Activated CD4-positive, alpha-beta T cell treated with anti-CD3 and anti-CD28 coated beads, Interleukin-2, amount 10 ng/mL, durations not matched to agents 24 days and 14 days (primary cell): Measurements from ENCODE around the gene ANKRD40CL. TPM values are rescaled to one million over a fixed set of nuclear protein-coding genes. Genes with fewer than 3 reads are reported as not detected.
A peak's percentile ranks its signal among the peaks of the same experiment; 100 is the strongest.
"Not testable (repeated sequence)": the region's sequence is repeated elsewhere in the genome, so short reads cannot be mapped to it uniquely, and the experiment has no call there.

Source experiments
- DNase-seq: peaks from one replicate; pipeline ENCODE4 v3.0.0; 2022
- H3K27ac Mint-ChIP-seq: one replicate; pipeline ENCODE4 v1.8.0; 2022; ENCODE audit warnings: mild to moderate bottlenecking, mixed read lengths
- H3K27me3 Mint-ChIP-seq: one replicate; pipeline ENCODE4 v1.8.0; 2022; ENCODE audit warnings: mixed read lengths
- H3K36me3 Mint-ChIP-seq: one replicate; pipeline ENCODE4 v1.8.0; 2022; ENCODE audit warnings: low read depth, mild to moderate bottlenecking, mixed read lengths
- H3K4me1 Mint-ChIP-seq: one replicate; pipeline ENCODE4 v1.8.0; 2021; ENCODE audit warnings: mixed read lengths
- H3K4me3 Mint-ChIP-seq: one replicate; pipeline ENCODE4 v1.8.0; 2022; ENCODE audit warnings: mild to moderate bottlenecking, moderate library complexity, mixed read lengths
- H3K9me3 Mint-ChIP-seq: one replicate; pipeline ENCODE4 v1.8.0; 2021; ENCODE audit warnings: mixed read lengths
- intact Hi-C: fragments of 100-400 bp; cut with micrococcal nuclease; formaldehyde crosslinking; loops from one replicate; pipeline ENCODE4 v1.15.1; 2023
- total RNA-seq: library from RNA; stranded (reverse); gene quantifications from 2 replicates; pipeline ENCODE4 v1.2.3, GENCODE V29; 2022

The ANKRD40CL gene, protein sequence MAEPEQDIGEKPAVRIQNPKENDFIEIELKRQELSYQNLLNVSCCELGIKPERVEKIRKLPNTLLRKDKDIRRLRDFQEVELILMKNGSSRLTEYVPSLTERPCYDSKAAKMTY
- not detected in 2 replicates for total RNA-seq

DNA sequence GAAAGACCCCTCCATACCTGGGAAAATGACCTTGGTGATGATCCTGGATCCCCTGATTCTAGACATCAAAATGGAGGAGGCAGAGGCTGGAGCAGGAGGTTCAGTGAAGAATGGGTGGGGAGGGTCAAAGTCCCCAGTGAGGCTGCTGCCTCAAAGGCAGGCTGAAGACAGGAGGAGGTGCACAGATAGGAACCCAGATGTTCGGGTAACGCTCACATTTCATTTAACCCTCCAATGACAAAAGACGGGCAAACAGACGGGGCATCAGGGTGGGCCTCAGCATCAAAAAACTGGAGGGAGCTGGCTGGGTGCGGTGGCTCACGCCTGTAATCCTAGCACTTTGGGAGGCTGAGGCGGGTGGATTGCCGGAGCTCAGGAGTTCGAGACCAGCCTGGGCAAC lies at the start of gene ANKRD40CL:
ANKRD40CL (minus strand) TSS at position 73 of the 400 bp plus-strand sequence. CDS start 605 bp downstream, outside the sequence.
- Mint-ChIP-seq H3K9me3 (no peaks in the 10 kb centered on the region), H3K27ac (peak within 1 kb of the TSS; percentile 39), H3K36me3 (no peaks in the 10 kb centered on the region), H3K4me3 (no peak within 1 kb of the TSS), H3K27me3 (peaks cover 29% of the 10 kb centered on the region), H3K4me1 (no peaks in the 10 kb centered on the region)
- intact Hi-C loops, result no loop called here
- no peak for DNase-seq

DNA sequence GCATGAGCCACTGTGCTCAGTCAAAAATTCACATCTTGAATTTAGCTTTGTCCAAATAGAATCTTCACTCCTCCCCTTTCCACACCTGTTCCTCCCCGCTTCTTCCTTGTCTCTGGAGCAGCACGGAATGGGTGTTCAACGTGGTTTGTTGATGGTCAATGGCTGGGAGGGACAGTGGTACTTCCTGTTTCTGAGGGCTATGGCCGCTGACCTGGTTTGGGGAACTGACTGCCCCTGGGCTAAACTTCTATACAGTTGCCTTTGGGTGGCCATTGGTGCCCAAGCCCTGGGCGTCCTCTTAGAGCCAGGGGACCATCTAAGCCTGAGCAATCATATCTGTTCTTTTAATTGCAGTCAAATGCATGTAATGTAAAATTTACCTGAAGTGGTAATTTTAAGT lies 49.0 kb upstream of the ANKRD40CL start:
- no peaks in the 10 kb centered on the region for H3K9me3 Mint-ChIP-seq
- H3K36me3 Mint-ChIP-seq, result no peaks in the 10 kb centered on the region
- H3K27ac Mint-ChIP-seq, result no peak overlapping the region
- no peak for DNase-seq
- peaks cover 8% of the 10 kb centered on the region for H3K4me1 Mint-ChIP-seq
- intact Hi-C loops, result loop anchor here (5.0 kb wide), 1 partner anchor 34 kb away; no protein-coding TSS in a partner anchor
- H3K4me3 Mint-ChIP-seq, result no peak overlapping the region
- H3K27me3 Mint-ChIP-seq, result peaks cover 28% of the 10 kb centered on the region

GRCh38 chr17:50815400-50815799 lies 48.1 kb upstream of the ANKRD40CL start:
- Mint-ChIP-seq H3K27ac (no peak overlapping the region), H3K9me3 (no peaks in the 10 kb centered on the region), H3K4me3 (no peak overlapping the region), H3K4me1 (peaks cover 8% of the 10 kb centered on the region), H3K36me3 (no peaks in the 10 kb centered on the region), H3K27me3 (peaks cover 26% of the 10 kb centered on the region)
- intact Hi-C loops, result loop anchor here (5.0 kb wide), 1 partner anchor 33 kb away; no protein-coding TSS in a partner anchor
- no peak for DNase-seq

- DNase-seq, result no peak
- no peak overlapping the region for H3K4me3 Mint-ChIP-seq
- intact Hi-C loops, result no loop called here
- H3K36me3 Mint-ChIP-seq, result no peaks in the 10 kb centered on the region
- no peak overlapping the region for H3K27ac Mint-ChIP-seq
- peaks cover 25% of the 10 kb centered on the region for H3K27me3 Mint-ChIP-seq
- no peaks in the 10 kb centered on the region for H3K9me3 Mint-ChIP-seq
- H3K4me1 Mint-ChIP-seq, result peaks cover 2% of the 10 kb centered on the region
Measured at GRCh38 chr17:50813583-50813982, 46.3 kb upstream of the ANKRD40CL start.

- Mint-ChIP-seq H3K36me3 (no peaks in the 10 kb centered on the region), H3K27ac (no peak overlapping the region), H3K4me3 (no peak overlapping the region), H3K27me3 (peaks cover 7% of the 10 kb centered on the region), H3K4me1 (no peaks in the 10 kb centered on the region), H3K9me3 (no peaks in the 10 kb centered on the region)
- DNase-seq, result no peak
- intact Hi-C loops, result no loop called here
Measured at GRCh38 chr17:50808888-50809287, 41.6 kb upstream of the ANKRD40CL start.

DNA sequence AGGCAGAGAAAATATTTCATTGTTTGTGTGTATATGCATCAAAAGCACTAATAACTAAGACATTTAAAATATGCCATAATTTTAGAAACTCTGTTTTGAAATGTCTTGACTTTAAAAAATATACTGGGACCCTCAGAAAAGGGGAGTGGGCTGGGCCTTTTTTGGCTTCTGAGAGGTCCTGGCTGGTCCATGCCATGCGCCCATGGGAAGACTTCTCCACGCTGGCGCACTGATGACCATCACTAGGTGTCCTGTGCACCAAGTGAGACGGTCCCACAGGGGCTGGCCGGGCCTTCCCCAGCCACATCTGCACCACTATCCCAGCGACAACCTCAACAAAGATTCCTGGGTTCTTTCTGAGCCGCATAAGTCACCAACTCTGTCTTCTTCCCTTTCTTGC lies 41.1 kb upstream of the ANKRD40CL start:
- no peak for DNase-seq
- H3K4me1 Mint-ChIP-seq, result no peaks in the 10 kb centered on the region
- H3K9me3 Mint-ChIP-seq, result no peaks in the 10 kb centered on the region
- H3K36me3 Mint-ChIP-seq, result no peaks in the 10 kb centered on the region
- peaks cover 4% of the 10 kb centered on the region for H3K27me3 Mint-ChIP-seq
- H3K27ac Mint-ChIP-seq, result no peak overlapping the region
- H3K4me3 Mint-ChIP-seq, result no peak overlapping the region
- intact Hi-C loops, result no loop called here

DNA sequence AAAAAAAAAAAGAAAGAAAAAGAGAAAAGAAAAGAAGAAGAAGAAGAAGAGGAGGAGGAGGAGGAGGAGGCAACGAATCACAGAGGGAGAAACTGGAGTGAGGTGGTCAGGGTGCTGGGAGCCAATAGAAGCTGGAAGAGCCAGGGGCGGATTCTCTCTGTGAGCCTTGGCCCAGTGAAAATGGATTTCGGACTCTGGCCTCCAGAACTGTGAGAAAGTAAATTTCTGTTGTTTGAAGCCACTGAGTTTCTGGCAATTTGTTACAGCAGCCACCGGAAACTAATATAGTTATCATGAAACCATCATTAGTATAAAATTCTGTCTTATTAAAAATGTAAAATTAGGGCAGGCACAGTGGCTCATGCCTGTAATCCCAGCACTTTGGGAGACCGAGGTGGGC lies 40.4 kb upstream of the ANKRD40CL start:
- Mint-ChIP-seq H3K27ac (no peak overlapping the region), H3K36me3 (no peaks in the 10 kb centered on the region), H3K4me1 (no peaks in the 10 kb centered on the region), H3K9me3 (no peaks in the 10 kb centered on the region), H3K4me3 (no peak overlapping the region), H3K27me3 (peaks cover 4% of the 10 kb centered on the region)
- DNase-seq, result no peak
- intact Hi-C loops, result no loop called here

- H3K4me1 Mint-ChIP-seq, result no peaks in the 10 kb centered on the region
- intact Hi-C loops, result no loop called here
- no peak overlapping the region for H3K27ac Mint-ChIP-seq
- no peak for DNase-seq
- H3K36me3 Mint-ChIP-seq, result no peaks in the 10 kb centered on the region
- peaks cover 4% of the 10 kb centered on the region for H3K27me3 Mint-ChIP-seq
- H3K9me3 Mint-ChIP-seq, result no peaks in the 10 kb centered on the region
- H3K4me3 Mint-ChIP-seq, result no peak overlapping the region
Measured at GRCh38 chr17:50807009-50807408, 39.7 kb upstream of the ANKRD40CL start.

- no peak for DNase-seq
- Mint-ChIP-seq H3K27ac (no peak overlapping the region), H3K4me1 (no peaks in the 10 kb centered on the region), H3K36me3 (no peaks in the 10 kb centered on the region), H3K9me3 (no peaks in the 10 kb centered on the region), H3K4me3 (no peak overlapping the region), H3K27me3 (peaks cover 2% of the 10 kb centered on the region)
- intact Hi-C loops, result no loop called here
Measured at GRCh38 chr17:50806141-50806643, 38.9 kb upstream of the ANKRD40CL start.

GRCh38 chr17:50805486-50805885 lies 38.2 kb upstream of the ANKRD40CL start:
- intact Hi-C loops, result no loop called here

GRCh38 chr17:50804749-50805475 lies 37.6 kb upstream of the ANKRD40CL start:
- intact Hi-C loops, DNase-seq, H3K27ac Mint-ChIP-seq, H3K36me3 Mint-ChIP-seq, H3K4me3 Mint-ChIP-seq, H3K9me3 Mint-ChIP-seq, H3K27me3 Mint-ChIP-seq, H3K4me1 Mint-ChIP-seq: not testable (repeated sequence)

More at GRCh38 chr17:50805486-50805885, 38.2 kb upstream of the ANKRD40CL start:
- Mint-ChIP-seq H3K27ac (no peak overlapping the region), H3K4me3 (no peak overlapping the region), H3K9me3 (no peaks in the 10 kb centered on the region), H3K27me3 (peaks cover 5% of the 10 kb centered on the region), H3K36me3 (no peaks in the 10 kb centered on the region), H3K4me1 (no peaks in the 10 kb centered on the region)
- no peak for DNase-seq

DNA sequence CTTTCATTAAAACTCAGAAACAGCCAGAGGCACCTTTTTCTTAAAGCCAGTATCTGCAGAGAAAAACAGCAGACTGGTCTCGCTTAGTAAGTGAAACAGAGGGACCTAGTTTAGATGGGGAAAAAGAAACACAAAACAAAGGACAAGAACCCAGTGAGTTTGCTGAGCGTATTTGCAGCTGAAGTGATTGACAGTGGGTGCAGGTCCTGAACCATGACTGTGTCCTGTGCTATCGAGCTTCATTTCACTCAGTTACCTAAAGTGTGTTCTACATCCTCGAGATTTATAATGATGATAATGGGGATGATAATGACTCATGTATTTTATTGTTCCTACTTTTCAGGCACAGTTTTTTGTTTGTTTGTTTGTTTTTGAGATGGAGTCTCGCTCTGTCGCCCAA lies 36.4 kb upstream of the ANKRD40CL start:
- no peak for DNase-seq
- Mint-ChIP-seq H3K9me3 (no peaks in the 10 kb centered on the region), H3K4me3 (no peak overlapping the region), H3K27ac (no peak overlapping the region), H3K27me3 (peaks cover 2% of the 10 kb centered on the region), H3K36me3 (no peaks in the 10 kb centered on the region), H3K4me1 (no peaks in the 10 kb centered on the region)
- intact Hi-C loops, result loop anchor here (2.0 kb wide), 1 partner anchor 21 kb away; no protein-coding TSS in a partner anchor

- H3K9me3 Mint-ChIP-seq, result no peaks in the 10 kb centered on the region
- no peaks in the 10 kb centered on the region for H3K4me1 Mint-ChIP-seq
- H3K27me3 Mint-ChIP-seq, result peaks cover 2% of the 10 kb centered on the region
- DNase-seq, result no peak
- no peak overlapping the region for H3K27ac Mint-ChIP-seq
- no peaks in the 10 kb centered on the region for H3K36me3 Mint-ChIP-seq
- intact Hi-C loops, result loop anchor here (2.0 kb wide), 1 partner anchor 20 kb away; no protein-coding TSS in a partner anchor
- H3K4me3 Mint-ChIP-seq, result no peak overlapping the region
Measured at GRCh38 chr17:50802609-50803571, 35.6 kb upstream of the ANKRD40CL start.
